ENCODE measurements around the gene DR1.

Gene DR1

GRCh38 chr1:93395195-93395594 is 49.5 kb downstream of the DR1 start:
- no peak for DNase-seq

GRCh38 chr1:93399781-93400180 is 54.1 kb downstream of the DR1 start:
- no peak for DNase-seq

GRCh38 chr1:93408203-93408602 is 62.5 kb downstream of the DR1 start:
- no peak for DNase-seq

GRCh38 chr1:93411000-93411399 is 65.3 kb downstream of the DR1 start:
- no peak for DNase-seq

GRCh38 chr1:93414749-93415148 is 69.0 kb downstream of the DR1 start:
- no peak for DNase-seq

GRCh38 chr1:93415296-93415695 is 69.6 kb downstream of the DR1 start:
- no peak for DNase-seq

GRCh38 chr1:93416183-93416582 is 70.5 kb downstream of the DR1 start:
- DNase-seq = no peak

All from right forelimb (tissue), 1 donor.